Neural cell (in vitro differentiated cells): ENCODE results near the gene DNM2. TPM values are rescaled to one million over a fixed set of nuclear protein-coding genes. Genes with fewer than 3 reads are reported as not detected.

Experiments used
- H2AFZ ChIP-seq: fragments of 200-600, 300-800 bp; sonication (generic), shearing (Covaris generic); 2 replicates; pipeline ENCODE4 v1.6.0; 2014; ENCODE audit warnings: low read depth, mild to moderate bottlenecking, antibody characterized with exemption, low read length, moderate library complexity
- H3F3A ChIP-seq: fragments of 200-600 bp; shearing (Covaris generic); 2 replicates; pipeline ENCODE4 v1.6.1; 2016; ENCODE audit warnings: mild to moderate bottlenecking, moderate library complexity, mixed read lengths, antibody characterized with exemption, low read length; ENCODE audit not compliant: insufficient read depth, poor library complexity, severe bottlenecking
- H3K27ac ChIP-seq: fragments of 200-600, 300-800 bp; sonication (generic), shearing (Covaris generic); 2 replicates; pipeline ENCODE4 v1.5.1; 2014; ENCODE audit warnings: mild to moderate bottlenecking, low read length, moderate library complexity
- H3K27me3 ChIP-seq: fragments of 300-800, 200-600 bp; sonication (generic), shearing (Covaris generic); 2 replicates; pipeline ENCODE4 v1.6.0; 2014; ENCODE audit warnings: mild to moderate bottlenecking, low read depth, low read length, moderate library complexity; ENCODE audit not compliant: insufficient read depth
- H3K36me3 ChIP-seq: fragments of 300-800, 200-600 bp; sonication (generic), shearing (Covaris generic); 2 replicates; pipeline ENCODE4 v1.5.1; 2014; ENCODE audit warnings: mild to moderate bottlenecking, antibody characterized with exemption, low read length, moderate library complexity; ENCODE audit not compliant: insufficient read depth
- H3K4me2 ChIP-seq: fragments of 300-800, 200-600 bp; sonication (generic), shearing (Covaris generic); 2 replicates; pipeline ENCODE4 v1.6.0; 2014; ENCODE audit warnings: mild to moderate bottlenecking, low read length
- H3K4me3 ChIP-seq: fragments of 300-800, 200-600 bp; sonication (generic), shearing (Covaris generic); 2 replicates; pipeline ENCODE4 v1.5.1; 2014; ENCODE audit warnings: mild to moderate bottlenecking, low read length, moderate library complexity
- H3K79me2 ChIP-seq: fragments of 200-600 bp; shearing (Covaris generic); replicated peaks from 2 replicates; pipeline ENCODE4 v1.6.0; 2014; ENCODE audit warnings: mild to moderate bottlenecking, low read length, moderate library complexity; ENCODE audit not compliant: insufficient read depth
- H3K9ac ChIP-seq: fragments of 300-800, 200-600 bp; sonication (generic), shearing (Covaris generic); 2 replicates; pipeline ENCODE4 v1.6.1; 2016; ENCODE audit warnings: mild to moderate bottlenecking, low read length, mixed read lengths
- H3K9me2 ChIP-seq: fragments of 200-600 bp; shearing (Covaris generic); 2 replicates; pipeline ENCODE4 v1.6.1; 2016; ENCODE audit warnings: mild to moderate bottlenecking, low read length, mixed read lengths; ENCODE audit not compliant: insufficient read depth
- H3K9me3 ChIP-seq: fragments of 200-600, 300-800 bp; sonication (generic), shearing (Covaris generic); 2 replicates; pipeline ENCODE4 v1.6.1; 2016; ENCODE audit warnings: mild to moderate bottlenecking, mixed run types, low read length, moderate library complexity, mixed read lengths
- H4K20me1 ChIP-seq: fragments of 200-600 bp; shearing (Covaris generic); 2 replicates; pipeline ENCODE4 v1.6.1; 2016; ENCODE audit warnings: mild to moderate bottlenecking, mixed run types; ENCODE audit not compliant: insufficient read depth
- CTCF ChIP-seq: fragments of 450-650 bp; IDR thresholded peaks from 2 replicates; pipeline ENCODE4 v1.5.1; 2014; ENCODE audit warnings: antibody characterized with exemption, mild to moderate bottlenecking, moderate library complexity; ENCODE audit not compliant: poor library complexity, severe bottlenecking
- EP300 ChIP-seq: fragments of 450-650 bp; conservative IDR thresholded peaks from 2 replicates; pipeline ENCODE4 v1.6.1; 2014; ENCODE audit warnings: antibody characterized with exemption, mild to moderate bottlenecking, moderate library complexity; ENCODE audit not compliant: poor library complexity, severe bottlenecking
- EZH2 ChIP-seq: fragments of 200-600, 300-800 bp; shearing (Covaris generic), sonication (generic); IDR thresholded peaks from 2 replicates; pipeline ENCODE4 v1.6.1; 2014; ENCODE audit warnings: antibody characterized with exemption, low read length, borderline replicate concordance, mild to moderate bottlenecking; ENCODE audit not compliant: insufficient read depth, poor library complexity, severe bottlenecking
- MXI1 ChIP-seq: fragments of 450-650 bp; conservative IDR thresholded peaks from 2 replicates; pipeline ENCODE4 v1.6.1; 2014; ENCODE audit warnings: antibody characterized with exemption, mild to moderate bottlenecking; ENCODE audit not compliant: poor library complexity, severe bottlenecking
- POLR2AphosphoS5 ChIP-seq: IDR thresholded peaks from 2 replicates; pipeline ENCODE4 v1.6.1; 2012
- RAD21 ChIP-seq: fragments of 450-650 bp; conservative IDR thresholded peaks from 2 replicates; pipeline ENCODE4 v1.6.1; 2014; ENCODE audit warnings: antibody characterized with exemption, mild to moderate bottlenecking, moderate library complexity
- REST ChIP-seq: IDR thresholded peaks from 2 replicates; pipeline ENCODE4 v1.6.1; 2012; ENCODE audit warnings: borderline replicate concordance
- SMC3 ChIP-seq: fragments of 450-650 bp; conservative IDR thresholded peaks from 2 replicates; pipeline ENCODE4 v1.6.1; 2014; ENCODE audit warnings: antibody characterized with exemption, mild to moderate bottlenecking, moderate library complexity; ENCODE audit not compliant: poor library complexity
- TAF1 ChIP-seq: IDR thresholded peaks from 2 replicates; pipeline ENCODE4 v1.6.1; 2012; ENCODE audit warnings: low read depth
- polyA plus RNA-seq: library from polyadenylated mRNA; depleted of rRNA; stranded (reverse); fragments of >200 nt; gene quantifications from 2 replicates; pipeline ENCODE4 v1.2.3, GENCODE V29; 2014

The DNM2 gene
- polyA plus RNA-seq, 1 donor from 2014 or later: 31.4 TPM

DNA sequence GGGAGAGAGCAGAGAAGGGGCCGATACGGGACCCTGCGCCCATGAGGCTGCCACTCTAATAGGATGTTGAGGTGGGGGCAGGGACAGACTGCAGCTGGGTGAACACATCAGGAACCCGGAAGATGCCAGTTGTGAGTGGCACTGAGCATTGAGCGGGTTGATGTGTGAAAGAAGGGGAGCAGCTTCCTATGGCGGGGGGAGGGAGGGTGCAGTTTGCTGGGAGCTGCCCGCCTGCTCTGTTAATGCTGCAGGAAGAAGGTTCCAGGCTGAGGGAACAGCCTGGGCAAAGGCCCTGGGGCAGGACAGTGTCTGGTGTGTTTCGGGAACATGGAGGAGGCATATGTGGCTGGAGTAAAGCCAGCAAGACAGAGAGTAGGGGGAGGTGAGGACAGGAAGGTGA lies 29.8 kb downstream of the DNM2 start:
- H3K9ac ChIP-seq: no peak overlapping the region
- H4K20me1 ChIP-seq: no peaks in the 10 kb centered on the region
- H3K79me2 ChIP-seq: no peaks in the 10 kb centered on the region
- H2AFZ ChIP-seq: no peak overlapping the region
- H3K9me3 ChIP-seq: no peaks in the 10 kb centered on the region
- no peaks in the 10 kb centered on the region for H3K36me3 ChIP-seq
- H3K9me2 ChIP-seq: no peaks in the 10 kb centered on the region
- no peak overlapping the region for H3K4me3 ChIP-seq
- no peaks in the 10 kb centered on the region for H3K27me3 ChIP-seq
- TF ChIP-seq SMC3 (no peak), EZH2 (no peak), RAD21 (no peak), TAF1 (no peak), MXI1 (no peak), POLR2AphosphoS5 (no peak), CTCF (no peak), REST (no peak), EP300 (no peak)
- H3F3A ChIP-seq: no peaks in the 10 kb centered on the region
- H3K4me2 ChIP-seq: no peak overlapping the region
- H3K27ac ChIP-seq: no peak overlapping the region

GRCh38 chr19:10748195-10748926 lies 30.5 kb downstream of the DNM2 start:
- no peaks in the 10 kb centered on the region for H3K27me3 ChIP-seq
- no peaks in the 10 kb centered on the region for H4K20me1 ChIP-seq
- no peaks in the 10 kb centered on the region for H3K36me3 ChIP-seq
- no peak overlapping the region for H3K4me3 ChIP-seq
- no peak for TF ChIP-seq CTCF
- no peak for TF ChIP-seq MXI1
- TF ChIP-seq POLR2AphosphoS5: no peak
- TF ChIP-seq EZH2: no peak
- TF ChIP-seq SMC3: no peak
- TF ChIP-seq EP300: no peak
- no peak for TF ChIP-seq TAF1
- TF ChIP-seq REST: no peak
- TF ChIP-seq RAD21: no peak
- no peaks in the 10 kb centered on the region for H3K9me3 ChIP-seq
- no peaks in the 10 kb centered on the region for H3K79me2 ChIP-seq
- no peak overlapping the region for H2AFZ ChIP-seq
- no peak overlapping the region for H3K27ac ChIP-seq
- H3K9ac ChIP-seq: no peak overlapping the region
- no peaks in the 10 kb centered on the region for H3F3A ChIP-seq
- H3K4me2 ChIP-seq: no peak overlapping the region
- no peaks in the 10 kb centered on the region for H3K9me2 ChIP-seq
